Left kidney (tissue), 2 donors: Measurements from ENCODE around the gene PHRF1. TPM values are rescaled to one million over a fixed set of nuclear protein-coding genes. Genes with fewer than 3 reads are reported as not detected.

ENCODE experiments used
- DNase-seq: peaks from one replicate; pipeline ENCODE4 v3.0.0-alpha.2; 2013
- polyA plus RNA-seq: library from polyadenylated mRNA; unstranded; fragments of 120-200 nt; gene quantifications from one replicate; pipeline ENCODE4 v1.2.1, GENCODE V29; 2013; ENCODE audit not compliant: insufficient read length

PHRF1 gene
- polyA plus RNA-seq, 1 donor = 20.6 TPM

GRCh38 chr11:538431-539051 lies 37.7 kb upstream of the PHRF1 start:
- DNase-seq = no peak

DNA sequence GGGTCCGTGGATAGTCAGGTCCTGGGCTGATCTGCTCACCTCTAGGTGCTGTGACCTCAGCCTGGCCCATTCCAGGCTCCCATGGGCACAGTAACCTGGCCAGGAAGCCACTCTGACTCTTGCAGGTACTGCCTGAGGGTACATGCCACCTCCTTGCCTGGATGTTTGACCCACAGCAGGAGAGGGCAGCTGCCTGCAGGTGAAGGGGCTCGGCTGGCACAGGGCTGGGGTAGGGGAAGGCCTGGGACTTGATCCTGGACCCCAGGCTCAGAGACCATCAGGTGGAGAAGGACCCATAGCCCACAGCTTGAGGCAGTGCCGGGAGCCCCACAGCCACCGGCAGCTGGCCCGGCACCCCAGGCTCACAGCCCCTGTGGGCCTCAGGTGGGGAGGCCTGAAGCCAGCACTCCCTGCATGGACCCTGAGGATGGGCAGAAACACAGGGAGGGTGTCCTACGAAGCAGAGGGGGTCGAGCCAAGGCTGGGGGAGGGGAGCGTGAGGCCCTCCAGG lies 36.2 kb upstream of the PHRF1 start:
- no peak for DNase-seq

- no peak for DNase-seq
Observed at GRCh38 chr11:540583-541432, 35.5 kb upstream of the PHRF1 start.

GRCh38 chr11:541433-541885 lies 34.8 kb upstream of the PHRF1 start:
- no peak for DNase-seq

DNA sequence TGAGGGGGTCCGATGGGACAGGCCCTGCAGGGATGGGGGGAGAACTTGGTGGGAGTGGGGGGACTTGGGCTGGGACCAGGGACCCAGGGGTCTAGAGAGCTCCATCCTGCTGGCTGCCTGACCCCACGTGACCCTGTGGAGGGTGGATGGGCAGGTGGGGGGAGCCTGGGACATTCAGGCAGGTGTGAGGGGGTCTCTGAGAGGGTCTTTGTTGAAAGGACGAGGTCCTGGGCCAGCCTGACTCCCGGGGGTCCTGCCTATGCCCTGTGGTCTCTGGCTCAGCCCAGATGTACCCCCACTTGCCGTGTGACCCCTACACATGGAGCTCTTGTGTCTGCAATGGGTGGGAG lies 31.5 kb upstream of the PHRF1 start:
- DNase-seq = no peak

DNA sequence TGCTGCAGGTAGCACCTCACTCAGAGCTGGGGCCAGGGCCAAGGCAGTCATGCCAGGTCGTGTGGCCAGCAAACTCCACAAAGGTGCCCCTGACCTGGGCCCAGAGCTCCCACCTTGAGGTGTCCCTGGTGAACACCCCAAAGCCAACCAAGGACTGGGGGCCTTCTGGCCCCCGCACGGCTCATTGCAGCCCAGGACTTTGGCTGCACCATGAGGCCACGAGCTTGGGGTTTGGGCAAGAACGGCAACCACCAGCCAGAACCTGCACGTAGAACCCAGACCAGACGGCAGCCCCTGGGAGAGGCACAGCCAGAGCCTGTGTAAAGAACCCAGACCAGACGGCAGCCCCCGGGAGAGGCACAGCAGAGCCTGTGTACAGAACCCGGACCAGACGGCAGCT lies 31.1 kb upstream of the PHRF1 start:
- no peak for DNase-seq

DNA sequence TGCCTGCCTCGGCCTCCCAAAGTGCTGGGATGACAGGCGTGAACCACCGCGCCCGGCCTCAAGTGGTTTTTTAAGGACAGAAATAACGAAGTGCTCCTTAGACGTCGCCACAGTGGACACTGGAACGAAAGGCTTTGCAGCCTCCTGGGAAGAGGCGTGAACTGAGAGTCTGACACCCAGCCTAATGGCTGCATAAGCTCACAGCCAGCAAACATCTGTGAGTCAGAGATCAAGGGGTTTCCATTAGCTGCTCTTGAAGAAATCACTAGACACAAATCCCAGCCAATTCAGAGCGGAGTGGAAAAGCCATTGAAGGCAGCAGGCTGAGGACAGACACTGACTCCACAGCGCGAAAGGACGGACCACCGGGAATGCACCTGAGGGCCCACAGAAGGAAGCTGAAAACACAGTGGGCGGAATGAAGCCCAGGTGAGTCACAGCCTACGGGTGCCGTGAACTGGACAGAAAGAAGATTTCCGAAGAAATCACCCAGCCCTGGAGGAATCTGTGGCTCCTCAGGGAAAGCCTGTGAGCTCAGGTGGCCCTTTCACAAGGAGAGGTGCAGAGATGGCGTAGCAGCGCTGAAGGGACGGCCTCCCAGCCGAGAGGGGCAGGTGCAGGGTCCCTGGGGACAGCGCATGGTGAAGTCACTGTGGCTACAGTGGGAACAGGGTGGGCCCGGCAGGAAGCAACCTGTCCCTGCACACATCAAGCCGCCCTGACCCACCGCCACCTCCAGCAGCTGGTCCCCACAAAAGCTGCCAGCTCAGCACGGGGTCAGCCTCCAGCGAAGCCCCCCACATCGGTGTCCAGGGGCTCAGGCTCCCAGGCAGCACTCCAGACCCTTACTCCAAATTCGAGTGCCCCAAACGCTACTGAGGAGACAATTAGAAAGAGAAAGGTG lies 27.3 kb upstream of the PHRF1 start:
- DNase-seq = no peak

- DNase-seq = no peak
Observed at GRCh38 chr11:550021-550745, 26.1 kb upstream of the PHRF1 start.

DNA sequence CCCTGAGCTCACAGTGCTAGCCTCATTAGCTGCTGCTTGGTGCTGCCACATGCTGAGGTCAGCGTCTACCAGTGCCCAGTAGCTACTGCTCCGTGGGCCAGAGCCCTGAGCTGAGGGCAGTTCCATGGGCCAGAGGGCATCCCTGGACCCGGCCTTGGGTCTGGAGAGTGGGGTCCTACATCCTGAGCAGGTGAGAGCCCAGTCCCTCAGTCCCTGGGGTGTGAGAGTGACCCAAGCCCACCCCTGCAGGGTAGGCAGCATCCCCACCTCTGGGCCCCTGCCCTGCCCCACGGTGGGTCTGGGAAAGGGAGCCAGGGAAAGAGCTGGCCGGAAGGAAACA lies 25.6 kb upstream of the PHRF1 start:
- no peak for DNase-seq

DNA sequence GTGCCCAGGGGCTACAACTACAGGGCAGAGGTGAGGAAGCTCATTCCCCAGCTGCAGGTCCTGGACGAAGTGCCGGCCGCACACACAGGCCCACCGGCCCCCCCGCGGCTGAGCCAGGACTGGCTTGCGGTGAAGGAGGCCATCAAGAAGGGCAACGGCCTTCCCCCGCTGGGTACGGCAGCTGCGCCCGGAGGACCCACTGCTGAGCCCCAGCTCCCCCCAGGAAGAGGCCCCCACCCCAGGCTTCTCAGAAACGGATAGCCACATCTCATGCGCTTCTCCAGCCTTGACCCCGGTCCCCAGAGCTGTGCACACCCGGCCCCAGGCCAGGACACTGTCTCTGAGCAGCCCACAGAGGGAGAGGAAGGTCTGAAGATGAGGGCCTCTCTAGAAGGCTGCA lies 25.1 kb upstream of the PHRF1 start:
- no peak for DNase-seq

DNA sequence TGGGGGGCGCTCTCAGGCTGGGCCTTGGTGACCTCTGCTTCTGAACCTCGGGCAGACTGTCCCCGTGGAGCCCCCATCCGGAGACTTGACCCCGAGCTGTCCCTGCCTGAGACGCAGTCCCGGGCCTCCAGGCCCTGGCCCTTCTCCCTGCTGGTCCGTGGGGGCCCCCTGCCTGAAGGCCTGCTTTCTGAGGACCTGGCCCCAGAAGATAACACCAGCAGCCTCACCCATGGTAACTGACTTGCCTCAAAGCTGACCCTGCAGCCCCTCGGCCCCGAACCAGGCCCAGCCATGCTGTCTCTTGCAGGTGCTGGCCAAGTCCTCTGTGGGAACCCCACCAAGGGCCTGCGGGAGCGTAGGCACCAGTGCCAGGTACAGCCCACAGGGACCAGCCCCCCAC lies 24.7 kb upstream of the PHRF1 start:
- no peak for DNase-seq

- DNase-seq = no peak
Observed at GRCh38 chr11:553083-553987, 22.9 kb upstream of the PHRF1 start.

- no peak for DNase-seq
Observed at GRCh38 chr11:553988-554340, 22.3 kb upstream of the PHRF1 start.

GRCh38 chr11:554428-555226 lies 21.6 kb upstream of the PHRF1 start:
- DNase-seq = peak; percentile 78

DNA sequence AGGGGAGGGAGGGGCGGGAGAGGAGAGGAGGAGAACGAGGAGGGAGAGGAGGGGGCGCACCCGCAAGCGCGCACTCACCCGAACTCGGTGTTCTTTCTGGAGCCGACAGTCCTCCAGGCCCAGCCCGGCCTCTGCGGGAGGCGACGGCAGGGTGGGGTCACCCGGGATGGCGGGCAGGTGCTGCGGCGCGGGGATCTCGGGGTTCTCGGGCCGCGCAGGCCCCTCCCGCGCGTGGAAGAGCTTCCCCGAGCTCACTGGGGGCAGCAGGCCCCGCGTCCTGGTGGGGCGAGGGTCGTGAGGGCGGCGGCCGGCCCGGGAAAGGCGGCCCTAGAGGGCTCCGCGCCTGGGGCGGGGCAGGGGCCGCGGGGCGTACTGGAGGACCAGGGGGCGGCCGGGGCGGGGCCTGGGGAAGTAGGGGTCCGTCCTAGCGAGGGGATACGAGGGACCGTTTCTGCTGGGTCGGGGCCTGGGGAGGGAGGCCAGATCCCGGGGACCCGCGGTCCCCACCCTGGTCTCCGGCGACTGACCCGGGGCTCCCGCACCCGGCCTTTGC lies 21.0 kb upstream of the PHRF1 start:
- DNase-seq = no peak

GRCh38 chr11:555780-556661 lies 20.2 kb upstream of the PHRF1 start:
- DNase-seq = no peak

GRCh38 chr11:556662-557256 lies 19.5 kb upstream of the PHRF1 start:
- no peak for DNase-seq
